Panc1 (cell line): ENCODE results near the gene C1orf146. TPM values are rescaled to one million over a fixed set of nuclear protein-coding genes. Genes with fewer than 3 reads are reported as not detected.

Experiments used
- ATAC-seq: fragments of 200-7000 bp; cut with Tn5 transposase; 2 replicates; pipeline ENCODE4 v1.9.1; 2020; ENCODE audit warnings: mild to moderate bottlenecking, moderate library complexity
- BruUV-seq: library from RNA; stranded (reverse); fragments of 400-500 nt; replicated peaks from 2 replicates; lab custom pipeline; 2021; lab: Mats Ljungman, UMichigan
- CTCF ChIA-PET: fragments of 300-600 bp; sonication (Branson Sonifier 250); formaldehyde crosslinking; loops from one replicate; lab custom pipeline; 2022; ENCODE audit warnings: antibody characterized with exemption; lab: Charles Lee
- POLR2A ChIA-PET: fragments of 300-600 bp; sonication (Branson Sonifier 250); formaldehyde crosslinking; loops from one replicate; lab custom pipeline; 2022; ENCODE audit warnings: antibody characterized with exemption; lab: Charles Lee
- DNase-seq: peaks from one replicate; pipeline ENCODE4 v3.0.0-alpha.2; 2010; ENCODE audit warnings: low read depth, low spot score
- H3K27ac ChIP-seq: 2 replicates; pipeline ENCODE4 v1.5.1; 2011; ENCODE audit warnings: mild to moderate bottlenecking, low read length, inconsistent platforms
- H3K27me3 ChIP-seq: fragments of 200-500 bp; sonication (Bioruptor generic); 2 replicates; pipeline ENCODE4 v1.6.0; 2014; ENCODE audit warnings: low read length, inconsistent platforms; ENCODE audit not compliant: control insufficient read depth, insufficient read depth
- H3K36me3 ChIP-seq: fragments of 200-500 bp; sonication (Bioruptor generic); 2 replicates; pipeline ENCODE4 v1.5.1; 2014; ENCODE audit warnings: inconsistent platforms, mild to moderate bottlenecking, low read length, moderate library complexity; ENCODE audit not compliant: control insufficient read depth, insufficient read depth
- H3K4me1 ChIP-seq: 2 replicates; pipeline ENCODE4 v1.5.1; 2011; ENCODE audit warnings: inconsistent platforms, mild to moderate bottlenecking, low read length, moderate library complexity; ENCODE audit not compliant: control insufficient read depth, insufficient read depth
- H3K4me3 ChIP-seq, 2 experiments: 2 replicates each; pipeline ENCODE4 v1.5.1; 2011 to 2012; ENCODE audit warnings: low read depth in 2 of 2, low read length in 2 of 2, mild to moderate bottlenecking in 2 of 2, inconsistent platforms in 1 of 2, moderate library complexity in 1 of 2
- H3K9me3 ChIP-seq: fragments of 200-500 bp; sonication (Bioruptor generic); 2 replicates; pipeline ENCODE4 v1.5.1; 2014; ENCODE audit warnings: low read depth, mild to moderate bottlenecking, inconsistent platforms, low read length, moderate library complexity; ENCODE audit not compliant: control insufficient read depth, insufficient read depth
- POLR2AphosphoS5 ChIP-seq: IDR thresholded peaks from 2 replicates; pipeline ENCODE4 v1.6.1; 2012; ENCODE audit warnings: mild to moderate bottlenecking, low read depth, low read length, moderate library complexity
- REST ChIP-seq, 2 experiments: IDR thresholded peaks; 2 replicates each; pipeline ENCODE4 v1.6.1; 2011 to 2012; ENCODE audit warnings: low read depth in 2 of 2, control low read depth in 1 of 2, low read length in 1 of 2, mild to moderate bottlenecking in 1 of 2, moderate library complexity in 1 of 2; ENCODE audit not compliant: insufficient read depth in 1 of 2
- SIN3A ChIP-seq: IDR thresholded peaks from 2 replicates; pipeline ENCODE4 v1.6.1; 2012; ENCODE audit warnings: low read depth, mild to moderate bottlenecking, low read length, moderate library complexity, borderline replicate concordance; ENCODE audit not compliant: insufficient read depth
- TCF7L2 ChIP-seq: IDR thresholded peaks from 2 replicates; pipeline ENCODE4 v1.6.1; 2011; ENCODE audit warnings: mild to moderate bottlenecking, low read depth, low read length, inconsistent platforms
- in situ Hi-C: cut with HindIII; loops from 2 replicates; pipeline ENCODE4 v1.10.0; 2016; ENCODE audit warnings: low sequenced_read_pairs, low pct_unique_long_range_greater_than_20kb
- intact Hi-C: fragments of 100-400 bp; cut with micrococcal nuclease; formaldehyde crosslinking; loops from one replicate; pipeline ENCODE4 v1.10.0; 2022; ENCODE audit not compliant: unreplicated experiment
- total RNA-seq: library from RNA; stranded (reverse); gene quantifications from one replicate; pipeline ENCODE4 v1.2.1, GENCODE V29; 2021; ENCODE audit not compliant: unreplicated experiment
- TF ChIP-seq, protein P1 (sequence below): fragments of 450-650 bp; IDR thresholded peaks from 2 replicates; pipeline ENCODE4 v1.5.1; 2017; ENCODE audit warnings: mild to moderate bottlenecking

C1orf146 gene
- total RNA-seq, 1 experiment from 2014 or later = not detected

DNA sequence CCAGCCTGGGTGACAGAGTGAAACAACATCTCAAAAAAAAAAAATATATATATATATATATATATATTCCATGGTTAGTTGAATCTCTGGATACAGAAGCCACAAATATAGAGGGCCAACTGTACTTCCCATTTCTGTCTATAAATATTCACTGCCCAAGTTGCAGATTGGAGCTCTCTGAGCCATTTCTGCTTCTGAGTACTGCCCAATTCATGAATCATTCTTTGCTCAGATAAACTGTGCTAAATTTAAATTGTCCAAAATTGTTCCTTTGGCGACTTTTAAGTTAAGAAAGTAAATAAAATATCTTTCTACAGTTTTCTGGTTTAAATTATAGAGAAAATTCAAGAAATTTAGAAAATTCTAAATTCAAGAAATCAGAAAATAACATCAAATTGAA, 23.2 kb upstream of the C1orf146 start:
- no peaks in the 10 kb centered on the region; the same call in 1 of the 2 replicates for H3K4me1 ChIP-seq
- no peak overlapping the region for H3K27ac ChIP-seq
- CTCF ChIA-PET = no interaction called here
- no peaks in the 10 kb centered on the region for H3K9me3 ChIP-seq
- intact Hi-C loops (no loop called here), in situ Hi-C loops (no loop called here)
- DNase-seq = no peak
- no peak for TF ChIP-seq TCF7L2
- TF ChIP-seq, protein P1, sequence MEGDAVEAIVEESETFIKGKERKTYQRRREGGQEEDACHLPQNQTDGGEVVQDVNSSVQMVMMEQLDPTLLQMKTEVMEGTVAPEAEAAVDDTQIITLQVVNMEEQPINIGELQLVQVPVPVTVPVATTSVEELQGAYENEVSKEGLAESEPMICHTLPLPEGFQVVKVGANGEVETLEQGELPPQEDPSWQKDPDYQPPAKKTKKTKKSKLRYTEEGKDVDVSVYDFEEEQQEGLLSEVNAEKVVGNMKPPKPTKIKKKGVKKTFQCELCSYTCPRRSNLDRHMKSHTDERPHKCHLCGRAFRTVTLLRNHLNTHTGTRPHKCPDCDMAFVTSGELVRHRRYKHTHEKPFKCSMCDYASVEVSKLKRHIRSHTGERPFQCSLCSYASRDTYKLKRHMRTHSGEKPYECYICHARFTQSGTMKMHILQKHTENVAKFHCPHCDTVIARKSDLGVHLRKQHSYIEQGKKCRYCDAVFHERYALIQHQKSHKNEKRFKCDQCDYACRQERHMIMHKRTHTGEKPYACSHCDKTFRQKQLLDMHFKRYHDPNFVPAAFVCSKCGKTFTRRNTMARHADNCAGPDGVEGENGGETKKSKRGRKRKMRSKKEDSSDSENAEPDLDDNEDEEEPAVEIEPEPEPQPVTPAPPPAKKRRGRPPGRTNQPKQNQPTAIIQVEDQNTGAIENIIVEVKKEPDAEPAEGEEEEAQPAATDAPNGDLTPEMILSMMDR = no peak
- no peak for TF ChIP-seq POLR2AphosphoS5
- TF ChIP-seq REST (IDR thresholded peaks at IDR 0.05; ENCODE audit: insufficient read depth in 1 of 2, low read depth in 2 of 2, low read length in 1 of 2) = no peak
- no peak for TF ChIP-seq SIN3A
- ATAC-seq = no peak
- no peaks in the 10 kb centered on the region for H3K36me3 ChIP-seq
- no peak overlapping the region for H3K4me3 ChIP-seq
- no peaks in the 10 kb centered on the region for H3K27me3 ChIP-seq
- no TSS peak for BruUV-seq
- POLR2A ChIA-PET = no interaction called here

DNA sequence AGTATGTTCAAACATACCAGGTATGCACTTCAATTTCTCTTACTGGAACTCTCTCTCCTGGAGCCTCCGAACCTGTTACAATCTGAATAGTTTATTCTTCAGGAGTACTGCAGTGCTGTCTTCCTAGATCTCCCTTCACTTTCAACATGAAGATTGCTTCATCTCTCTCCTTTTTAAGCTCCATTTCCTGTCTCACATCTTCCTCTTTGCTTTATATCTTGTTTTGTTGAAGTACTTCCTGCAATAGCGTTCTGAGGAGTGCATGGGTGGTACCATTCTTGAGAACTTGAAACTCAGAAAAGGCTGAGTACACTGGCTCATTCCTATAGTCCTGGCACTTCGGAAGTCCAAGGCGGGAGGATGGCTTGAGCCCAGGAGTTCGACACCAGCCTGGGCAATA, 15.7 kb upstream of the C1orf146 start:
- intact Hi-C loops (no loop called here), in situ Hi-C loops (no loop called here)
- no peak for ATAC-seq
- H3K27me3 ChIP-seq = no peaks in the 10 kb centered on the region
- no peak overlapping the region for H3K4me3 ChIP-seq
- H3K36me3 ChIP-seq = no peaks in the 10 kb centered on the region
- no peaks in the 10 kb centered on the region for H3K9me3 ChIP-seq
- CTCF ChIA-PET = no interaction called here
- no peak overlapping the region for H3K27ac ChIP-seq
- no peaks in the 10 kb centered on the region; the same call in 1 of the 2 replicates for H3K4me1 ChIP-seq
- BruUV-seq = no TSS peak
- TF ChIP-seq POLR2AphosphoS5 (no peak), SIN3A (no peak), REST (IDR thresholded peaks at IDR 0.05; ENCODE audit: insufficient read depth in 1 of 2, low read depth in 2 of 2, low read length in 1 of 2) (no peak), TCF7L2 (no peak)
- TF ChIP-seq, protein P1 = no peak
- no peak for DNase-seq
- POLR2A ChIA-PET = no interaction called here
